ENCODE measurements around the gene CRYBB2. TPM values are rescaled to one million over a fixed set of nuclear protein-coding genes. Genes with fewer than 3 reads are reported as not detected.

Gene CRYBB2
- total RNA-seq, 1 experiment from 2014 or later = not detected

- no peak for DNase-seq (ENCODE audit: low spot score)
- Histone ChIP-seq H3K27me3 (replicated peaks; ENCODE audit: insufficient read depth, low read depth, low read length, poor library complexity) (no peaks in the 10 kb centered on the region), H3K27ac (ENCODE audit: low read depth, low read length, poor library complexity, severe bottlenecking) (no peak overlapping the region), H3K9me3 (ENCODE audit: low read depth, low read length, poor library complexity, severe bottlenecking) (no peaks in the 10 kb centered on the region), H3K4me1 (ENCODE audit: insufficient read depth, low read length, poor library complexity, severe bottlenecking) (no peaks in the 10 kb centered on the region), H3K36me3 (ENCODE audit: insufficient read depth, low read length, poor library complexity, severe bottlenecking) (no peaks in the 10 kb centered on the region), H3K4me3 (ENCODE audit: low read depth, low read length, poor library complexity, severe bottlenecking) (no peak overlapping the region)
- ChIA-PET POLR2A (ENCODE audit: low non-redundant PET) (no interaction called here), CTCF (no interaction called here)
- no TSS peak for BruUV-seq (replicated peaks)
- TF ChIP-seq CTCF (conservative IDR thresholded peaks at IDR 0.05; ENCODE audit: low read depth, low read length) = no peak
- TF ChIP-seq EZH2 (IDR thresholded peaks at IDR 0.05; ENCODE audit: borderline replicate concordance, low read depth, low read length, poor library complexity, severe bottlenecking) = no peak
- intact Hi-C loops (cut with micrococcal nuclease; ENCODE audit: unreplicated experiment) = no loop called here
Measured at GRCh38 chr22:25213221-25213620, 6.2 kb upstream of the CRYBB2 start.

GRCh38 chr22:25216230-25216629 is 3.2 kb upstream of the CRYBB2 start:
- ChIA-PET POLR2A (ENCODE audit: low non-redundant PET) (no interaction called here), CTCF (no interaction called here)
- no peak overlapping the region for H3K4me3 ChIP-seq (ENCODE audit: low read depth, low read length, poor library complexity, severe bottlenecking)
- TF ChIP-seq CTCF (conservative IDR thresholded peaks at IDR 0.05; ENCODE audit: low read depth, low read length) (no peak), EZH2 (IDR thresholded peaks at IDR 0.05; ENCODE audit: borderline replicate concordance, low read depth, low read length, poor library complexity, severe bottlenecking) (no peak)
- no peaks in the 10 kb centered on the region for H3K27me3 ChIP-seq (replicated peaks; ENCODE audit: insufficient read depth, low read depth, low read length, poor library complexity)
- H3K9me3 ChIP-seq (ENCODE audit: low read depth, low read length, poor library complexity, severe bottlenecking) = no peaks in the 10 kb centered on the region
- no peaks in the 10 kb centered on the region for H3K36me3 ChIP-seq (ENCODE audit: insufficient read depth, low read length, poor library complexity, severe bottlenecking)
- intact Hi-C loops (cut with micrococcal nuclease; ENCODE audit: unreplicated experiment) = no loop called here
- no peak for DNase-seq (ENCODE audit: low spot score)
- no TSS peak for BruUV-seq (replicated peaks)
- H3K27ac ChIP-seq (ENCODE audit: low read depth, low read length, poor library complexity, severe bottlenecking) = no peak overlapping the region
- no peaks in the 10 kb centered on the region for H3K4me1 ChIP-seq (ENCODE audit: insufficient read depth, low read length, poor library complexity, severe bottlenecking)

GRCh38 chr22:25219948-25220442 is 556 bp downstream of the CRYBB2 start:
- intact Hi-C loops (cut with micrococcal nuclease; ENCODE audit: unreplicated experiment) = no loop called here
- H3K9me3 ChIP-seq (ENCODE audit: low read depth, low read length, poor library complexity, severe bottlenecking) = no peaks in the 10 kb centered on the region
- CTCF ChIA-PET = no interaction called here
- BruUV-seq (replicated peaks) = no TSS peak
- H3K27ac ChIP-seq (ENCODE audit: low read depth, low read length, poor library complexity, severe bottlenecking) = no peak overlapping the region
- TF ChIP-seq EZH2 (IDR thresholded peaks at IDR 0.05; ENCODE audit: borderline replicate concordance, low read depth, low read length, poor library complexity, severe bottlenecking) = no peak
- TF ChIP-seq CTCF (conservative IDR thresholded peaks at IDR 0.05; ENCODE audit: low read depth, low read length) = no peak
- no peak overlapping the region for H3K4me3 ChIP-seq (ENCODE audit: low read depth, low read length, poor library complexity, severe bottlenecking)
- no peak for DNase-seq (ENCODE audit: low spot score)
- POLR2A ChIA-PET (ENCODE audit: low non-redundant PET) = no interaction called here
- H3K36me3 ChIP-seq (ENCODE audit: insufficient read depth, low read length, poor library complexity, severe bottlenecking) = no peaks in the 10 kb centered on the region
- H3K4me1 ChIP-seq (ENCODE audit: insufficient read depth, low read length, poor library complexity, severe bottlenecking) = no peaks in the 10 kb centered on the region
- peaks cover 3% of the 10 kb centered on the region for H3K27me3 ChIP-seq (replicated peaks; ENCODE audit: insufficient read depth, low read depth, low read length, poor library complexity)

Measured in A673 (cell line).